Activated effector memory CD4-positive, alpha-beta T cell treated with anti-CD3 and anti-CD28 coated beads, Interleukin-2, amount 50 U/mL, for 16 hours (primary cell): ENCODE results near the gene SGCD.

Source experiments
- DNase-seq: peaks from one replicate; pipeline ENCODE4 v3.0.0-alpha.2; 2020

The SGCD gene

DNA sequence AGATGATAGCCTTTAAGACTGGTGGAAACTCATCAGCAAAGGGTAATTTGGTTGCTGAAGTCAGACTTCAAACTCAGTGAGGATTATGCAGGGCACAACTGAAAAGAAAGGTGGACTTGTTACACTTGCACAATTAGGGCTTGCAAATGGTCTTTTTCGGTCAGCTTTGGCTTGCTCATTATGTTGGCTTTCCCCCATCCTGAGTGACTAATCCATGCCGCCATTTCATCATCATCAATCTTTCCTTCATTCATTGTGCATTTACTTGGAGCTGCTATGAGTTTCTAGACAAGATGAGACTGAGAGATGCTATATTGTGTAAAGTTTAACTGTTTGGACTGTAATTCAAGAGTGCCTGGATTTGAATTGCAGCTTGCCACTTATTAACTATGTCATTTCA is 388.3 kb downstream of the SGCD start:
- no peak for DNase-seq

DNA sequence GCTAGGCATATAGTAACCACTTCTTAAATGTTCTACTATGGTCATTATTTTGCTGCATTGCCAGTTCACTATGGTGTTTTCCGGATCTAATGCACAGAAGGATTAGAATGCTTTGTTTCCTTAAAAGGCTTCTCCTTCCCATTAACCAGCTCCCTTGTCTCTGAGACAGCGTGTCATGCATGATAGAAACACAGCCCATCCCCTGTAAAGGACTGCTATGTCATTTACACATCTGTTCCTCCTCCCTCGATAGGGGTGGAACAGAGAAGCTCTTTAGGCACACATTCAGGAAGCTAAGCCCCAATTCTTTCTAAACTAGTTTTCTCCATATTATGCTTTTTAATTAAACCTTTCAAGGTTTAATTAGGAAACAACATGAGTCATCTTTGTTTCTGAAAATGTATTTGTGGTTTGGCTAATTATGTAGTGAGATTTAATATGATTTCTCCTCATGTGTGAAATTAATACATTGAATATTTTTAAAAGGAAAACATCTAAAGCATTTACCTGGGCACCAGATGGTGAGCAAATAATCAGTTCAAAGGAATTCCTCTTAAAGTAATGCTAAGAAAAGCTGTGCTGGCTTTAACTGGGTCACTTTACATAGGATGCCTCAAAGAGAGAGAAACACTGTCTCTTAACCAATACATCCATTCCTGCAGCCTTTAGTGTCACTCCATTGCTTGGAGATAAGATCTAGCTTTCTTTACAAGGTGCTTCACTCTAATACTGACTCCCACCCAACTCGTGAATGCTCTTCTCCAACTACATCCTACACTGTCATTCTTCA is 389.8 kb downstream of the SGCD start:
- no peak for DNase-seq

DNA sequence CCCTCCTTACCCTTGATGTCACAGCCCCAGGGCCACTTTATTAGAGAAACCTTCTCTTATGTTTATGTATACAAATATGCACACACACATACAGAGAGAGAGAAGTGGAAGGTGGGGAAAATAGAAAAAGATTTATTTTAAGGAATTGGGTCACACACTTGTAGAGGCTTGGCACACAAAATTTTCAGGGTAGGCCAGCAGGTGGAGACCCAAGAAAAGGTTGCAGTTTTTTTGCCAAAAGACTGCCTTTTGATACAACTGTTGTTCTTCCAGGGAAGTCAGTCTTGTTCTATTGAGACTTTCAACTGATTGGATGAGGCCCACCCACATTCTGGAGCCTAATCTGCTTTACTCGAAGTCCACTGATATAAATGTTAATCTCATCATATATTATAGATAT is 392.0 kb downstream of the SGCD start:
- no peak for DNase-seq

DNA sequence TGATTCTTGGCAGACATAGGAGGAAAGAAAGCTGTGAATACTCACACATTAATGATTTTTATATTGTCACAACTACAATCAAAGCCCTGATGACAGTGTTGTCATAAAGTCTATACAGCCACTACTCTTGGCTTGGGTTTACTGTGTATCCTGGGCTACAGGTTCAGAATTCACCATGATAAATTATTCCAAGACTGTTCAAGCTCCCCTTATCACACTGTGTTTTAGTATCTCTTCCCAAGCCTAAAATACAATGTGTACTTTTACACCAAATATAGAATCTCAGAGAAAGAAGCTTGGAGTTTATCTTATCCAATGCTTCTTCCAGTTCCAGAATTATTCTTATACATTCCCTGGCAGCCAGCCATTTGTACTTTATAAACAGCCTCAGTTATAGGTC is 395.4 kb downstream of the SGCD start:
- DNase-seq: no peak

DNA sequence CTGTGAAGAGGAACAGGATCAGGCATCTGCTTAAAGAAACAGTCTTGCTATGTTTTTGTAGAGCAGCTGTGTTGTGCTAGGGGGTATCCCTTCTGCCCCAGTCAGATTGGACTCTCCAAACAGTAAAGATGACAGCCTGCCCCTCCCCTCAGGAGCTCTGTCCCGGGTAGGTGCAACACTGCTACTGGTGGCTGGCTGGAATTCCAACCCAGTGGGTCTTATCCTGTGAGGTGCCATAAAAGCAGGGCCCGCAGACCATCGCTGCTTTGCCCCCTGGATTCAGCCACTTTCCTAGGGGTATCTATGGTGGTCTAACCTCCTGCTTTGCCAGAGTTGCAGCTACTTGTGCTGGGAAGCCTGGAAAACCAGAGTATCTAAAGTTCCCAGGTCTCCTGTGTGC is 408.5 kb downstream of the SGCD start:
- no peak for DNase-seq

DNA sequence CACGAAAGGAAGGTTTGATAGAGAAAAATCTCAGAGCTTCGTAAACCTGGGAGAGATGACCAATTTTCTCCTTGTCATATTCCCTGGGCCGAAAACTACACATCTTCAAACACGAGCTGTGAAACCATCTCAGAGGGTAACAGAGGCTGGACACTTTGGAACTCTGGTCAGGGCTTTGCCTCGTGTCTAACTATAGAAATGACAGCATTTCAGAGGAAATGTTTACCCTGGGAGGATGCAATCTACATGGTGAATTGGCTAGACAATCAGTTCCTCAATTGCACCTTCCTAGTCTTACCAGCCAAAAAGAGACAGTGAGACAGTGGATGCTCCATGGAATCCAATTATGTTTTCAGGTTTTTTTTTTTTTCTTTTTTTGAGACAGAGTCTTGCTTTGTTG is 414.6 kb downstream of the SGCD start:
- no peak for DNase-seq

DNA sequence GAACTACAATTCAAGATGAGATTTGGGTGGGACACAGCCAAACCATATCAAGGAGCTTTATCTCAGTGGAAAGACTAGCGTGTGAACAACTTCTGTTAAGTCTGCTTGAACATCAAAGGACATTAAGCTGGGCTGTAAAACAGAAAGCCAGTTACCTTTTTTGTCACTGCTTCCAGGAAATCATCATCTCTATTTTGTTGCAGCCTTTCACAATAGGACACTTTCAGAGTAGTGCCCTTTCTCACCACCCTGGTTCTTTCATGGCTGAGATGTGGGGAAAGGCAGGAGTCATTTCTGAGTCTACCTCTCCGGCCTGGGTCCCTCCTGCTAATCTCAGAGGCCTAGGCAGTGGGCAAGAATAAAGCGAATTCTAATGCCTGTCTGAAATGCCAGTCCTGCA is 426.9 kb downstream of the SGCD start:
- no peak for DNase-seq

DNA sequence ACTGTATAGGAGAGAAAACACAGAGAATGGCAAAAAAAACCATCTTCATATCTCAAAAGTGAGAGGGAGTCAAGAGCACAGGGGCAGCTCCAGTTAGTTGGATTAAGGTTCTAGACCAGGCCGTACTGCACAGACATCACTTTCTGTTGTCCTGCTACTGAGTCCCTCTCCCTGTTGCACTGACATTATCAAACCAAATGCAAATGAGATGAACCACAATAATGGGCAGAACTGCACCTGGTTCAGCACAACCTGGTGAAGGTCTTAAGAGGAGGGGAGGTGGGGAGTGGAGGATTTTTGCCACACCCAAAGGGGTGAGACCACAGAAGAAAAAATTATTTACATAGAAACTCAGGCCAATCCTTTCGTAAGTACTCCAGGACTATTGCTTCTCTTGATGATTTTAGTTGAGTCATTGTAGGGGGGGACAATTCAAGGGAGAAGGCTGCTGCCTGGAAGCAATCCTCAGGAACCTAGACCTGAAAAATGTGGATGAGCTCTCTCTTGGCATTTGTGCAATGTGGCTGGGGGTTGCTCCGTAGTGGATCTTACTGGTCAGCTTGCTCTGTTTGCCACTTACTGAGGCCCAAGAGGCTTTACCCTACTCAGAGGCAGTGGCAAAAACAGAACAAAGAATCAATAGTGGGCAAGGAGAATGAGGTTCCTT is 428.6 kb downstream of the SGCD start:
- DNase-seq: no peak

DNA sequence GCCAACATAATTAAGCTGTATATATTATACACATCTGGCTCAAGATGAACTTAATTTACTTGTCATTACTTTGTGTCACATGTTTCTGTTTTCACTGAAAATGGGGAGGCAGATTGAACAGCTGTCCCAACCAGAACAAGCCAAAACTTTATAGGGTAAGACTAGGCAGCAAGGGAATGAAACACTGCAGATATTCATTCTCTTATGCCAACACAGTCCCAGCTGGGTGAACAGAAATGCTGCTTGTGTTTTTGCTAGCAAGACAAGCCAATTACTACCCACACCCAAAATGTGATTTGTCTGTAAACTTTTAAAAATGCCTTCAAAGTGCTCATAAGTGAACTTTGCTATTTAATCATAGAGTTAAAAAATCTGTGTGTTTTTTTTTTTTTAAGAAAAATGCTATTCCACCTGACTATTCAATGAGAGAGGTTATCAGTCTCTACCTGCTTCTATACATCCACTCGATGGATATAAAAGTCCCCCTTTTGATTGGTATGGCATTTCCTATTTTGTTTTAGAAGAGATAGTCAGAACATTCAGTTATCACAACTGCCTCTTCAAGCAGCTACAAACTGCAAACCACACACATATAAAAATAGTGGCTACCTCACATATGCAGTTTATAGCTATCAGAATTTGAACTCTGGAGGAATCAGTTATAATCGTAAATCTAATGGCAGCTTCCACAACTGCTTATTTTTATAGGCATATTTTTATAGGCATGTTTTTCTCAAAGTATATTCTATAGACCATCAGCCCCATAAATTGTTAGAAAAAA is 431.2 kb downstream of the SGCD start:
- DNase-seq: no peak

DNA sequence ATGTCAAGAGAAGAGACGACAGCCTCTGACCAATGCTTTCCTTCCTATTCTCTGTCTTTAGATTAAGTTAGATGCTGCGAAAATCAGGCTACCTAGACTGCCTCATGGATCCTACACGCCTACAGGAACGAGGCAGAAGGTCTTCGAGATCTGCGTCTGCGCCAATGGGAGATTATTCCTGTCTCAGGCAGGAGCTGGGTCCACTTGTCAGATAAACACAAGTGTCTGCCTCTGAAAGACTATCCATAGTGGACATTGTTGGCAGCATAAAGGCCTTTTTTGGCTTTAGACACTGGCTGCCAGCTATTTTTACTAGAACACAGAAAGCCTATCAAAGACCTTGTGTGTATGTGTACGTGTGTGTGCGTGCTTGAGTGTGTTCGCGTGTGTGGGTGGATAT is 432.2 kb downstream of the SGCD start:
- DNase-seq: no peak

DNA sequence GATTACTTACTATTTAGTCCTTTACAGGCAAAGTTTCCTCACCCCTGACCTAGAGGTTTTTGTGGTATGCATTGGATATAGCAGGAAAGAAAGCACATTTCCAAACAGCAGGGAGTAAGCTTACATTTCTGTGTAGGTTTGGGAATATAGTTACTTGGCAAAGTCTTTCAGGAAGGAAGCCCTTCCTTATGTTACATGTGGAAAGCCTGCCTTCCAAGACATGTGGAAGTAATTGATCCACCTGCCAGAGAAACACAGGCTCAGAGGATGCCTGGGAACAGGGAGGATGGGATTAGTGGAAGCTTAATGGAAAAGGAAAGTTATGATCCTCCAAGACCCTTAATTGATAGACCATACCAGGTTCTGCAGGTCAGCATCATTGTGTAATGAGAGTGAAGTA is 435.8 kb downstream of the SGCD start:
- no peak for DNase-seq

DNA sequence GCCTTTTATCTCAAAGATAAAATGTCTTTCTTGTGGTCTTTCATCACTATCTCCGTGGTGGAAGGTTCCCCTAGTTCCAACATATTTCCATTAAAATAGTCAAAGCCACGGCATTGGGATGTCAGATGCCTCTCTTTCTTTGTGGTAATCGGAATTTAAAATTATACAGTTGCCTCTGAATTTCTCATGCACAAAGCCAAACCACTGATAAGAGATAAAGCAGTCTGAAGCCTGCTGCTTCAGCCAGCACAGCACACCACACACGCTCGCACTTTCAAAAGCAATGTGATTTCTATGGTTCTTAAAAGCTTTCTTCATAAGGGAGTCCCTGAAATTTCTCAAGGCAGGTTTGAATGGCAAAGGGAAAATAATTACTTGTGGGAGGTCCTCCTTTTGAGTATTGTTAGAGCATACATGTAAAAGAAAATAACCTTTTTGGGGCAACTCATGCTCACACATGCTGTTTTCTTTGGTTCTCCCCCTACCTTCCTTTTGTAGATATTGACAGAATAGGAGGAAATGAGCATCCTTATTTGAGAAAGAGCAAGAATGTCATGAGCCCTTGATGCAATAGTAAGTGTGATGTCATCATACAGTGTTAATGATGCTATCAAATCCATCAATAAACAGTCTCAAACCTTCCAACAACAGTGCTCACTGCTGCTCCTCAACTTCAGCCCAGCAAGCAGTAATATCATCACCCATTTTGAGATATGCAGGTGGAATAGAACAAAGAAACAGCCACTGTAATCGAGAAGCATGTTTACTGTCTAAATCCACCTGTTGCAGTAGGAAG is 437.4 kb downstream of the SGCD start:
- DNase-seq: no peak

DNA sequence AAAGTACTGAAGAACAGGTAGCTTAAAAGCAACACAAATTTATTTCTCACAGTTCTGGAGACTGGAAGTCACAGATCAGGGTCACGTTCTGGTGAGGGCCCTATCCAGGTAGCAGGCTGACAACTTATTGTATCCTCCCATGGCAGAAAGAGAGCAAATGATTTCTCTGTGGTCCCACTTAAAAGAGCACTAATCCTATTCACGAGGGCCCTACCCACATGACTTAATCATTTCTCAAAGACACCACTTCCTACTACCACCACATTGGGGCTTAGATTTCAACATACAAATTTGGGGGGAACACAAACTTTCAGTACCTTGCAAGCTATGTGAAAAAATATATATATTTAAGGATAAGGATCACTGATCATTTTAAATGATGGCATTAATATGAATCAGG is 447.3 kb downstream of the SGCD start:
- DNase-seq: no peak

DNA sequence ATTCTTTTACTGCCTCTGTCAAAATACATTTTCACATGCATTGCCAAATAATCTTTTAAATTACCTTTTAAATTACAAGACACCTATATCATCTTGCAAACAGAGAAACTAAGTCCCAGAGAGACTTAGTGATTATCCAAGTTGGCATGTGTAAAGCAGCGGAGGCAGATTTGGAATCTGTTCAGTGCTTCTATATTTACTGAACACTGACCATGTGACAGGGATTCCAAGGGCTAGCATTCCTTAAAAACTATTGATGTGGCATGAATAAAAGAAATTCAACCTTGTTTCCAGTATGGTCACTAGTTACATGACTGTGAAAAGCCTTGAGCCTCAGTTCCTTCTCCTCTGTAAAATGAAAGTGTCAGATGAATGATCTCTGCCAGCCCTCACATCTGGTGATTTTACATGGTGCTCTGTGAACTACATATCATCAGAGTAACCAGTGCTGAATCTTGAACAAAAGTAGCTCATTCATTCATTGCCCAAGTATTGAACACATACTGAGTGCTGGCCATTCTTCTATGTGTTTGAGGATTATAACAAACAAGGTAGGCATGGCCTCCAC is 451.3 kb downstream of the SGCD start:
- DNase-seq: no peak

DNA sequence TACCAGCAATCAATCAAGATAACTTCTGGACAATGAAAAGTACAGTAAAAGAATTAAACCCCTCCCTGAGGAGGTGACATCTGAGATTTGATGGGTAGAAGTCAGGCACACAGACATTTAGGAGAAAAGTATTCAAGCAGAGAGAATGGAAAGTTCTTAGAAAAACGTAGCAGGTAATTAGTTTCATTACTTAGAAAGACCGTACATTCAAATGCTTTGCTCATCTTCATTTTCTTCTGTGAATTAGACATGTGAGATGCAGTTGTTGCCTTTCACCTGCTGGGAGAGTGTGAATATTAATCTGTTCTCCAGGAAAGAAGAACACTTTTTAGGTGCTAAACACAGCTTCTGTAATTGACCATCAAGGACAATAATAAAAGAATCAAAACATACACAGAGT is 451.8 kb downstream of the SGCD start:
- no peak for DNase-seq

DNA sequence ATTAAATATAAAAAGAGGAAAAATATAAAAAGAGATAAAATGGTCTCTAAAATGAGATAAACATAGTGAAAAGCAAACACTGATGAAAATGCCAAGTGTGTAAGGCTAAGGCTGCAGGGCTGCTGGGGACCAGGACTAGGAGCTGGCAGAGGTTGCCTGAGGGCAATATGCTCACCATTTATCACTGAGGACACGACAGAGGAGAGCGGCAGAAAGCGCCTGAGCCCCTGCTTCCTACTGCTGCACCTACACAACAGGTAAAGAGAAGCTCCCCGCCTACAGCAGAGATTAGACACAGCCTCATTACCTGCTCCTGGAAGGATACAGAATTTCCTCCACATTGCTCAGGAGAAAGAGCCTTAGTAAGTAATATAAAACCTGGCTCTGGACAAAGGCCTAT is 452.5 kb downstream of the SGCD start:
- DNase-seq: no peak

DNA sequence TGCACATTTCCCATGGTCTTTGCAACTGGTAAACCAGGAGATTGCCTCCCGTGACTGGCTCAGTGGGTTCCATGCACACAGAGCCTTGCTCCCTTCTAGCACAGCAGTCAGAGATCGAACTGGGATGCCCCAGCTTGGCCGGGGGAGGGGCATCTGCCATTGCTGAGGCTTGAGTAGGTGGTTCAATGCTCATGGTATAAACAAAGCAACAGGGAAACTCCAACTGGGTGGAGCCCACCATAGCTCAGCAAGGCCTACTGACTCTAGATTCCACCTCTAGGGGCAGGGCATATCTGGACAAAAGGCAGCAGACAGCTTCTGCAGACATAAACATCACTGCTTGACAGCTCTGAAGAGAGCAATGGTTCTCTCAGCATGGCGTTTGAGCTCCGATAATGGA is 456.1 kb downstream of the SGCD start:
- DNase-seq: no peak

DNA sequence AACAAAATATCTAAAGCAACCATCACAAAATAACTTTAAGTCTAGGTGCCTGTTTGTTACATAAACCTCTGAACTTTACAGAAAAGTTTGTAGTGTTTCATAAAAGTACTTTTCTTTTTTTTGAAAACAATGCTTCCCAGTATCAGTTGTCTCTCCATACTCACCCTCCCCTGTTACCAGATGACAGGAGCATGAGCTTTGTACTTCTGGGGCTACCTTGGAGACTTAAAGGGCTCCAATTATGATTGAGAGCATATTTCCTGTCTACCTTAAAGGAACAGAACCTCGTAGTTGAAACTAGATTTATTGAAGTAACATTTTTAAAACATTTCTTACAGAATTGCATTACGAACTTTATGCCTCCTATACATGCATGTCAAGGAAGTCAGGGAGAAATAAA is 467.7 kb downstream of the SGCD start:
- DNase-seq: no peak

DNA sequence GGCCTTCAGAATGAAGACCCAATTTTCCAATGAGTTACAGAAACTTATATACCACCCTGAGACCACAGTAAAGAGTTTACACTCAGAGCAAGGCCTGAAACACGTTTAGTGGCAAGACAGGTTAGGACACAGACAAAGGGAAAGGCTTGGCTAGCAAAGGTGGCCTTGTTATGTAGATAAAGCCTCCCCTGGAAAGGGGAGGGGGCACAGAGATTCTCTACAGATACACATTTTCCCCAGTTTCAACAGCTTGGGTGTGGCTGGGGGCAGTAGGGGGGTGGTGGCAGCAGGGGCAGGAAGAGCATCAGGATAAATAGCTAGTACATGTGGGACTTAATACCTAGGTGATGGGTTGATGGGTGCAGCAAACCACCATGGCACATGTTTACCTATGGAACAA is 471.2 kb downstream of the SGCD start:
- DNase-seq: no peak

DNA sequence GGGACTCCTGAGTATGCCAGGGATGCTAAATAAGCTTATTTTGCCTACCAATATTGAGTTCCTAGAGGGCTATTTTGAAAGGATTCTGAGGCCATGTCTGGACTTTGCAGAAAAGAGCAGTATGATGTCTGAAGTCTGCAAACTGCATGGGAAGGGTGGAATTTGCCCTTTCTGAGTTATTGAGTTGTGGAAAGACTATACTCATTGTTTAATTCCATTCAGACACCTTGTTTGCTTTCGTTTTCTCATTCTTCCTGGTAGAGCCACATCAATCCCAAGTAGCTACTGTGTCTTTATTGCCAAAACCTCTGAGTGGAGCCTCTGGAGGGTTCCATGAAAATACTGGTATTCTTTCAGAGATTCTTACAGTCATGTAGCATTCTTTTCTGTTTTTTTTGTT is 472.2 kb downstream of the SGCD start:
- DNase-seq: no peak

DNA sequence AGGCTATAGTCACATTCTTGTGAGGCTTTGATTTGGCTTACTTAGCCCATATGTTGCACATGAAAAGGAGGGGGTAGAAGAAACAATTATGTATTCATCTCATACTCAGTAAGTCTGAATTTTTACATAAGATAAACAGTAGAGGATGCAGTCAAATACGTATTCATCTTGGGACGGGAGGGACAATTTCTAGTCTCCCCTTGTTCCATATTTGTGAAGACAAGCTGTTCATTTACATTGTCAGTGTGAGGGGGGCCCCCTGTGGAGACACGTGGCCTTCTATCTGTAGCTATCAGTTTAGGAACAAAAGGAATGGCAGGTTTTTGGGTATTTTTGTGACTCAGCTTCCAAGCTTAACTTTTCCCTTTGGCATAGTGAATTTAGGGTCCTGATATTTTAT is 474.0 kb downstream of the SGCD start:
- DNase-seq: no peak

DNA sequence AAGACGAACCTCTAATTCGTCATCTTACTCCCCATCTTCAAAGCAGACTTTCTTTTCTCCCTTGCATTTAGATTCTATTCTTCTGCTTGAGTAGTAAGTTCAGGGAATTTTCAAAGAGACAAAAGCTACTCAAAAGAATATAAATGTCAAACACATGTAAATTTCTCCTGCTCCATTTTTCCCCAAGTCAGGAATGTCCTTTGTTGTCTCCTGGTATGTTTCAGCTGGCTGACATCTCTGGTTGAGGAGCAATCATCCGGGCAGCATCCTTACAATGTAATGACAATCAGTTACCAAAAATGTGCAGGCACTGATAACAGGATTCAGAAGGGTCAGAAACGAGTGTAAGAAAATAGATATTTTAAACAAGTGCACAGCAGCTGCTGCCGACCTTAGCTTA is 475.5 kb downstream of the SGCD start:
- no peak for DNase-seq

DNA sequence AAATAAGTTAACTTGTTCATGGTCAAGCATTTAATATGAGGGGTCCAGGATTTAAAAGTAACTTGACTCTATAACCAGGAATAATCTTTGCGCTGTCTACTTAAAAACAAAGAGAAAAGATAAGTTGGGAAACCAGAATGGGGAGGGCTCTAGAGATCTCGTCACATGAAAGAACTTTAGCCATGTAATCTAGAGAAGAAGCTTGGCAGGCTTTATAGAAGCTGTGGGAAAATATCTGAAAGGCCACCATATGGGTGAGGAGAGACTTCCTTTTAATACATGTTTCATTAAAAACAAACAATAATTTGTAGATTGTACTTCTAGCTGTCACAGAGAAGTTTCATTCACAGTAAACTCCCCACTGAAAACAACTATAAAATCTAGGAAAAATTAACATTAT is 476.4 kb downstream of the SGCD start:
- DNase-seq: no peak
